COLO668 (cell line): ENCODE data around the gene AFF1.
"Not testable (repeated sequence)": the region's sequence is repeated elsewhere in the genome, so short reads cannot be mapped to it uniquely, and the experiment has no call there.

Experiments
- DNase-seq: peaks from one replicate; lab custom pipeline; 2025; ENCODE audit not compliant: unreplicated experiment; lab: John Stamatoyannopoulos, UW

The AFF1 gene

GRCh38 chr4:87052615-87053014 is 117.8 kb downstream of the AFF1 start:
- no peak for DNase-seq

GRCh38 chr4:87053176-87053658 is 118.4 kb downstream of the AFF1 start:
- DNase-seq = no peak

- DNase-seq = no peak
These were observed 119.3 kb downstream of the AFF1 start for GRCh38 chr4:87053802-87054767.

- no peak for DNase-seq
These were observed 120.1 kb downstream of the AFF1 start for GRCh38 chr4:87054900-87055299.

GRCh38 chr4:87055311-87055710 is 120.5 kb downstream of the AFF1 start:
- DNase-seq = no peak

GRCh38 chr4:87056881-87057280 is 122.1 kb downstream of the AFF1 start:
- DNase-seq = no peak

- DNase-seq = no peak
These were observed 123.1 kb downstream of the AFF1 start for GRCh38 chr4:87057835-87058355.

- DNase-seq = no peak
These were observed 123.7 kb downstream of the AFF1 start for GRCh38 chr4:87058356-87059073.

GRCh38 chr4:87060957-87061356 is 126.1 kb downstream of the AFF1 start:
- no peak for DNase-seq

GRCh38 chr4:87065021-87065420 is 130.2 kb downstream of the AFF1 start:
- no peak for DNase-seq

GRCh38 chr4:87066403-87067123 is 131.8 kb downstream of the AFF1 start:
- no peak for DNase-seq

- DNase-seq = no peak
These were observed 132.5 kb downstream of the AFF1 start for GRCh38 chr4:87067124-87067885.

GRCh38 chr4:87068583-87069021 is 133.8 kb downstream of the AFF1 start:
- peak; percentile 52 for DNase-seq

GRCh38 chr4:87069037-87069742 is 134.4 kb downstream of the AFF1 start:
- DNase-seq = no peak

GRCh38 chr4:87071401-87071800 is 136.6 kb downstream of the AFF1 start:
- DNase-seq = peak; percentile 38

GRCh38 chr4:87072545-87072944 is 137.7 kb downstream of the AFF1 start:
- DNase-seq = not testable (repeated sequence)

GRCh38 chr4:87073199-87074120 is 138.6 kb downstream of the AFF1 start:
- peak; percentile 67 for DNase-seq

- DNase-seq = no peak
These were observed 139.3 kb downstream of the AFF1 start for GRCh38 chr4:87074121-87074488.

GRCh38 chr4:87075876-87076275 is 141.1 kb downstream of the AFF1 start:
- no peak for DNase-seq
